GM23248 (cell line): ENCODE data around the gene CREB5.

ENCODE experiments used
- EZH2 ChIP-seq: fragments of 200-600 bp; sonication (generic); IDR thresholded peaks from 2 replicates; pipeline ENCODE4 v1.6.1; 2018; ENCODE audit warnings: antibody characterized with exemption, mild to moderate bottlenecking; ENCODE audit not compliant: insufficient read depth, poor library complexity, severe bottlenecking
- EZH2phosphoT487 ChIP-seq: fragments of 200-600 bp; sonication (generic); IDR thresholded peaks from 2 replicates; pipeline ENCODE4 v1.6.1; 2018; ENCODE audit warnings: antibody characterized with exemption, moderate library complexity, mild to moderate bottlenecking, low read depth; ENCODE audit not compliant: insufficient read depth

- TF ChIP-seq EZH2 = no peak
- TF ChIP-seq EZH2phosphoT487 = no peak
Observed at GRCh38 chr7:28627896-28628295, 215.6 kb downstream of the CREB5 start.
